HG02884 (cell line): ENCODE results near the gene PRKAB2.
"Not testable (repeated sequence)": the region's sequence is repeated elsewhere in the genome, so short reads cannot be mapped to it uniquely, and the experiment has no call there.

Source experiments
- ATAC-seq: cut with Tn5 transposase; IDR thresholded peaks from one replicate; pipeline ENCODE4 v1.9.1; 2021; ENCODE audit warnings: mild to moderate bottlenecking, moderate library complexity; ENCODE audit not compliant: unreplicated experiment

Gene PRKAB2, protein sequence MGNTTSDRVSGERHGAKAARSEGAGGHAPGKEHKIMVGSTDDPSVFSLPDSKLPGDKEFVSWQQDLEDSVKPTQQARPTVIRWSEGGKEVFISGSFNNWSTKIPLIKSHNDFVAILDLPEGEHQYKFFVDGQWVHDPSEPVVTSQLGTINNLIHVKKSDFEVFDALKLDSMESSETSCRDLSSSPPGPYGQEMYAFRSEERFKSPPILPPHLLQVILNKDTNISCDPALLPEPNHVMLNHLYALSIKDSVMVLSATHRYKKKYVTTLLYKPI

DNA sequence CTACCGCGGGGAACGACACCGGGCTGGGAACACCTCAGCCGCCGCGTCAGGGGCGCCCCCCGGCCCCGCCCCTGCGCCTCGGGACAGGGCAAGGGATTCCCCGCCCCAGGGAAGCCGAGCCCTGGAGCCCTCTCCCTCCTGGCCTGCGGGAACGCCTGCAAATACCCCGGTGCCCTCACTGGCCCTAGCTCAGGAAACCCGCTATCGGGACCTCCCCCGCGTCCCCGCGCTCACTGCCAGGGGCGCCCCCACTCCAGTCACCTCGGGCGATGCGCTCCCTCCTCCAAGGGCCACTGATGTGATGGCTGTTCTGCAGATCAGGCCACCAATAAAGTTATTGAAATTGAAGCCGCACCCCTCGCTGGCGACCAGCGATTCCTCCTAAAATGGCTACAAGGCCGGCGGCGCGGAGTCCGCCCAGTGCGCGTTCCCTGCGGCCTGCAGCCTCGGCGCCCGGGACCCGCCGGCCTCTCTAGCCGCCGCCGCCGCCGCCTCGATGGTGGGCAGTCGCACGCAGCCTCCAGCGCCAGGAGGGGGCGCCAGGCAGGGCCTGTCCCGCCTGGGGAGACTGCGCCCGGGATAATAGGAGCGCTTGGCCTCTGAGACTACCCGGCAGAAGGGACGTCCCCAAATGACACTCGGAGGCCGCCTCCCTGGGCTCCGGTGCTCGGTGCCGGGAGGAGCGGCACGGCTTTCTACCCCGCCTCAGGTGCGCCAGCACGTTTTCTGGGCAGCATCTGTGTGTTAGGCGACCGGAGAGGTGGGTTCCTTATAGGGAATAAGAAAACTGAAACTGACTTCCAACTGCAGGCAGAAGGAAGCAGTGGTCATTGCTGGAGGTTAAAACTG is at the start of gene PRKAB2:
Gene PRKAB2 (minus strand): TSS at position 303 of the 849 bp plus-strand sequence. CDS start 326 bp downstream, outside the sequence.
- peak; percentile 90 for ATAC-seq

DNA sequence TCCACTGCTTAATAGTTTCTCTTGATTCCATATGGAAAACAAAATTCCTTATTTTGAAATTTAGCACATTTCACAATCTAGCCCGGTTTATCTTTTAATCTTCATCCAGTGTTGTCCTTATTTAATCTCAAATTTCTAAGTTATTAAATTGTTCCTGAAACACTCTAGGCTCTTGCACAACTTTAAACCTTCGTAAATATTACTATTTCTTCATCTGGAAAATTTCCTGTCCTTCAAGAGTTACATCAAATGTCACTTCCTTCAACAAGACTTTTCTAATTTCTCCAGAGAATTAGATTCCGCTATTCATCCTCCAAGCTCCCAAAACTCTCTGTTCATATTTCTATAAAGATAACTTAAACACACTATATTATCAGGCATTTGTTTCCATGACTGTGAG is 46.3 kb upstream of the PRKAB2 start:
- no peak for ATAC-seq

DNA sequence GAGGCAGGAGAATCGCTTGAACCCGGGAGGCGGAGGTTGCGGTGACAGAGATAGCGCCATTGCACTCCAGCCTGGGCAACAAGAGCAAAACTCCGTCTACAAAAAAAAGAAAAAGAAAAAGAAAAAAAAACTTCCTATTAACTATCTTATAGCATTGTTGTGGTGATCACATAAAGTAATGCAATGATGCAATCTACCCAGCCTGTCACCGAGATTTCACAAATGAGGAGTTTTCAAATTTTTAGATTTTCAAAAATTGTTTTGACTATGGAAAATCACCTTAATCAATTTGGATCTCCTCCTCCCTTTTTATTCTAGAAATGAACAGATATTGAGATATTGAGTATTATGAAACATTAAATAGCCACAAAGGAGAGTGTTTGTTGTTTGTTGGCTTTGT is 44.9 kb upstream of the PRKAB2 start:
- ATAC-seq, result no peak

- ATAC-seq, result no peak
Measured at GRCh38 chr1:147216124-147216523, 43.9 kb upstream of the PRKAB2 start.

GRCh38 chr1:147215540-147215916 is 43.3 kb upstream of the PRKAB2 start:
- ATAC-seq, result no peak

GRCh38 chr1:147214842-147215539 is 42.7 kb upstream of the PRKAB2 start:
- ATAC-seq, result no peak

GRCh38 chr1:147214325-147214724 is 42.1 kb upstream of the PRKAB2 start:
- no peak for ATAC-seq

GRCh38 chr1:147213271-147213670 is 41.0 kb upstream of the PRKAB2 start:
- ATAC-seq, result no peak

DNA sequence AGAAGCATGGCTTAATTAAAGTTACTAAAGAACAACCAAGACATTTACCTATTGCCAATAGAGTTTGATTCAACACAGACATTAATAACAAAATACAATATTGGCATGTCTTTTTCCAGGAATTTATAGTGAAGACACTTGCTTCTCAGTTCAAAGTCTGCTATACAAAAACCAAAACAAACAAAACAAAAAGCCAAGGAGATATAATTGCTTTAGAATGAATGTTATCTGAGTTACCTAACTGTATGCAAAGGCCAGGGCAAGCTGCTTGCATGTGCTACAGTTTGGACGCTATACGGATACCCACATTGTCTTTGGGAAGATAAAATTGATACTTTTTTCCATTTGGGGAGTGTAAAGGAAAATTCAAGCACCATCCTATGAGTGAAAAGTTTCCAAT is 39.3 kb upstream of the PRKAB2 start:
- ATAC-seq, result no peak

GRCh38 chr1:147210987-147211386 is 38.7 kb upstream of the PRKAB2 start:
- no peak for ATAC-seq

GRCh38 chr1:147209825-147210821 is 37.9 kb upstream of the PRKAB2 start:
- no peak for ATAC-seq

DNA sequence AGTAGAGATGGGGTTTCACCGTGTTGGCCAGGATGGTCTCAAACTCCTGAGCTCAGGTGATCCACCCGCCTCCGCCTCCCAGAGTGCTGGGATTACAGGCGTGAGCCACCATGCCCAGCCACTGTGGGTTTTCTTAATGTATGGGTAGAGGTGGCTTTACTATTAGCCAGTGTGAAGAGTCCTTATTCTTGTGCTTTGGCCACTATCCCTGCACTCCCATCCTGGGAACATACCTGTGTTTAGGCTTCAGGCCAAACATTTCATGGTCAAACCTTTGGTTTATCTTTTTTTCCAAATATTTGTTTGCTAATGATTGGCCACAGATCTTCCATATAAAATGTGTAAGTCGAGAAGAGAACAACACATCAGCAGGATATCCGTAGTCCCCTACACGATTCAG is 36.3 kb upstream of the PRKAB2 start:
- ATAC-seq, result no peak

DNA sequence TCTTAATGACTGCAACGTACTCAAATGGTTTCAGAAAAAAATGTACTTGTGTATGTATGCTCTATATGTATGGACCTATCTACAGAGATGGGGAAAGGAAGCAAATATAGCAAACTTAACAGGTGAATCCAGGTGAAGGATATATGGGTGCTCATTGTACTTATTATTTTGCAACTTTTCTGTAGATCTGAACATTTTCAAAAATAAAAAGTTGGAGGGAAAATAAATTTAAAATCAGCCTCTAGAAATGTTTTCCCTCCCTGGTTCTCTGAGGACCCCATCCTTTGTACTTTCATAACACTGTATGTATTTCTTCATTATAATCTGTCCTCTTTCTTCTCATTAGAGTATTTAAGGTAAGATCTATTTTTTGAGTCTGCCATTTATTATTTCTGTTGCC is 34.9 kb upstream of the PRKAB2 start:
- no peak for ATAC-seq

- ATAC-seq, result no peak
Measured at GRCh38 chr1:147204080-147204479, 31.8 kb upstream of the PRKAB2 start.

DNA sequence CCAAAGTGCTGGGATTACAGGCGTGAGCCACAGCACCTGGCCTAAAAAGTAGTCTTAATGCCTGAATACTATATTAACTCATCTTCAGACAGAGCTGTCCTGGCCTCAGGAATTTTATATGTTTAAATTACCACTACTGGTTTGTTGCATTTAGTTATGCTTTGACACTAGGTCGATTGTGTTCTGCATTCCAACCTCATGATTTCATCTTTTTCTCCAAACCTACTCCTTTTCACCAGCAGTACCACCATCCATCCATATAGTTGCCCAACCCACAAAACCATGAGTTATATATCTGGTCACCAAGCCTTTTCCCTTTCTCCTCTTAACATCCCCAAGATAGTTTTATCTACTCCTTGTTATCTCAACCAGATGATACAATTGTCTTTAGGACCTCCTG is 30.3 kb upstream of the PRKAB2 start:
- no peak for ATAC-seq

DNA sequence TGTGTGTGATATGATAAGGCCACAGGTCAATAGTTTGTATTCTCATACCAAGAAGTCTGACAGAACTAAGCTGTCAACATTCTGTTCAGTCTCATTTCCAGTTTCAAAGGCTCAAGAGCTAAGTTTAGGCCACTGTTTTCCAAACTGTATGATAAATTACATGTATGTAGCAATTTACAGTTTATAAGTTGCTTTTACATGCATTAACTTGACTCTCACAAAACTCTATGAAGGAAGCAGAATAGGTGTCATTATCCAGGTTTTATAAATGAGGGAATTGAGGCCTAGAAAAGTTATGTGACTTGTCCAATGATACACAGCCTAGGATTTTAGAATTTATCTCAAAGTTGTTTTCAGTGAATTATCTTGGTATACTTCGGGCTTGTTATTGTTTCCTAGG is 29.5 kb upstream of the PRKAB2 start:
- no peak for ATAC-seq

- ATAC-seq, result no peak
Measured at GRCh38 chr1:147201276-147201675, 29.0 kb upstream of the PRKAB2 start.

DNA sequence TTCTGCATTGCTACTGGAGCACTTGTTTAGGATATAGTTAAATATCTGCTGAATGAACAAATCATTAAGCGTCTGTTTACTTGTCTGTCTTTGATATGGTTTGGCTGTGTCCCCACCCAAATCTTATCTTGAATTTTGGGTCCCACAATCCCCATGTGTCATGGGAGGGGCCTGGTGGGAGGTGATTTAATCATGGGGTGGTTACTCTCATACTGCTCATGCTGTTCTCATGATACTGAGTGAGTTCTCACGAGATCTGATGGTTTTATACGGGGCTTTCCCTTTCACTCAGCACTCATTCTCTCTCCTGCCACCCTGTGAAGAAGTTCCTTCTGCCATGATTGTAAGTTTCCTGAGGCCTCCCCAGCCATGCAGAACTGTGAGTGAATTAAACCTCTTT is 25.1 kb upstream of the PRKAB2 start:
- not testable (repeated sequence) for ATAC-seq

DNA sequence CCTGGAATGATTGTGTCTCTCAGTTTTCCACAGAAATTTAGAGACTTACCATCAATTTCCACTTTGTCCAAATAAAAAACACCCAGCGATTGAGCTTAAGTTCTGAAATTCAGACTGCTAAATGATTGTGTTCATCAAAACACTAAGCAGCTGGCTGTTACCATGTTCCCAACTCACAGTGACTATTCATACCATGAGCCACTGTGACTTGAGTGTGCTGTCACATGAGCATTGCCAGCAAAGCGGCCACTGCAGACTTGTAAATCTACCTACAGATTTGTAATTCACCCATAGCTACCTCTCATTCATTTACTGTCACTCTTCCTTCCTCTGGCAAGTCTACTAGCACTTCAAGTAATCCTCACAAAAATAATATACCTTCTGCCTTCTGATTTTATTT is 17.2 kb upstream of the PRKAB2 start:
- no peak for ATAC-seq

- no peak for ATAC-seq
Measured at GRCh38 chr1:147185432-147185831, 13.2 kb upstream of the PRKAB2 start.
